ENCODE data around the gene DENND1C. TPM values are rescaled to one million over a fixed set of nuclear protein-coding genes. Genes with fewer than 3 reads are reported as not detected.
"Not testable (repeated sequence)": the region's sequence is repeated elsewhere in the genome, so short reads cannot be mapped to it uniquely, and the experiment has no call there.

Gene DENND1C
- total RNA-seq, 2 experiments from 2014 or later, result 126 to 130 TPM

GRCh38 chr19:6518145-6518911 is 36.7 kb upstream of the DENND1C start:
- H3K4me1 Mint-ChIP-seq, result peaks cover 36% of the 10 kb centered on the region

GRCh38 chr19:6516659-6517291 is 35.2 kb upstream of the DENND1C start:
- Mint-ChIP-seq H3K27ac (peak overlapping the region; percentile 98), H3K4me3 (peak overlapping the region; percentile 93), H3K4me1 (peaks cover 29% of the 10 kb centered on the region), H3K9me3 (no peaks in the 10 kb centered on the region), H3K27me3 (no peaks in the 10 kb centered on the region), H3K36me3 (no peaks in the 10 kb centered on the region)
- ATAC-seq (ENCODE audit: low read depth) (peak; percentile 83), DNase-seq (peak; percentile 97)
- POLR2A ChIA-PET, result interaction anchor here (0.6 to 2.8 kb wide), 13 partner anchors 14 to 347 kb away, joined by 3 to 23 read pairs (median 4); partner anchors contain the start of genes DENND1C, GPR108, KHSRP and SLC25A23

More at GRCh38 chr19:6518145-6518911, 36.7 kb upstream of the DENND1C start:
- Mint-ChIP-seq H3K4me3 (peak overlapping the region; percentile 80), H3K27me3 (no peaks in the 10 kb centered on the region), H3K27ac (peak overlapping the region; percentile 72), H3K9me3 (no peaks in the 10 kb centered on the region), H3K36me3 (no peaks in the 10 kb centered on the region)
- no peak for DNase-seq
- POLR2A ChIA-PET, result interaction anchor here (0.7 to 2.8 kb wide), 6 partner anchors 137 to 254 kb away, joined by 3 to 23 read pairs (median 4); partner anchors contain the start of genes GPR108, SH2D3A, TRIP10 and VAV1
- ATAC-seq (ENCODE audit: low read depth), result peak; percentile 6

GRCh38 chr19:6516018-6516658 is 34.6 kb upstream of the DENND1C start:
- Mint-ChIP-seq H3K36me3 (no peaks in the 10 kb centered on the region), H3K9me3 (no peaks in the 10 kb centered on the region), H3K4me3 (peak overlapping the region; percentile 93), H3K4me1 (peaks cover 32% of the 10 kb centered on the region), H3K27ac (peak overlapping the region; percentile 98), H3K27me3 (no peaks in the 10 kb centered on the region)
- ATAC-seq (ENCODE audit: low read depth), result peak; percentile 71
- peak; percentile 84 for DNase-seq
- POLR2A ChIA-PET, result interaction anchor here (0.5 to 2.8 kb wide), 13 partner anchors 15 to 348 kb away, joined by 3 to 23 read pairs (median 4); partner anchors contain the start of genes DENND1C, GPR108, KHSRP and SLC25A23

- no peak overlapping the region for H3K27ac Mint-ChIP-seq
- H3K27me3 Mint-ChIP-seq, result no peaks in the 10 kb centered on the region
- H3K9me3 Mint-ChIP-seq, result no peaks in the 10 kb centered on the region
- no peaks in the 10 kb centered on the region for H3K36me3 Mint-ChIP-seq
- ATAC-seq (ENCODE audit: low read depth) (no peak), DNase-seq (no peak)
- peaks cover 31% of the 10 kb centered on the region for H3K4me1 Mint-ChIP-seq
- POLR2A ChIA-PET, result interaction anchor here (0.6 to 0.7 kb wide), 2 partner anchors 141 to 283 kb away, joined by 3 read pairs; no protein-coding TSS in a partner anchor
- peak overlapping the region; percentile 45 for H3K4me3 Mint-ChIP-seq
Observed at GRCh38 chr19:6514926-6515544, 33.4 kb upstream of the DENND1C start.

- ATAC-seq (ENCODE audit: low read depth), result no peak
- DNase-seq, result no peak
- POLR2A ChIA-PET, result interaction anchor here (0.6 kb wide), 1 partner anchor 140 kb away, joined by 3 read pairs; no protein-coding TSS in a partner anchor
- H3K27ac Mint-ChIP-seq, result no peak overlapping the region
- H3K9me3 Mint-ChIP-seq, result no peaks in the 10 kb centered on the region
- H3K4me3 Mint-ChIP-seq, result no peak overlapping the region
- no peaks in the 10 kb centered on the region for H3K27me3 Mint-ChIP-seq
- H3K36me3 Mint-ChIP-seq, result no peaks in the 10 kb centered on the region
- peaks cover 27% of the 10 kb centered on the region for H3K4me1 Mint-ChIP-seq
Observed at GRCh38 chr19:6514089-6514488, 32.5 kb upstream of the DENND1C start.

GRCh38 chr19:6510618-6511017 is 29.0 kb upstream of the DENND1C start:
- peaks cover 3% of the 10 kb centered on the region for H3K4me1 Mint-ChIP-seq
- no peaks in the 10 kb centered on the region for H3K27me3 Mint-ChIP-seq
- H3K27ac Mint-ChIP-seq, result no peak overlapping the region
- POLR2A ChIA-PET, result no interaction called here
- no peak overlapping the region for H3K4me3 Mint-ChIP-seq
- no peaks in the 10 kb centered on the region for H3K9me3 Mint-ChIP-seq
- ATAC-seq (ENCODE audit: low read depth) (no peak), DNase-seq (no peak)
- H3K36me3 Mint-ChIP-seq, result no peaks in the 10 kb centered on the region

GRCh38 chr19:6509118-6509971 is 27.8 kb upstream of the DENND1C start:
- Mint-ChIP-seq H3K4me3 (no peak overlapping the region), H3K36me3 (no peaks in the 10 kb centered on the region), H3K9me3 (no peaks in the 10 kb centered on the region), H3K4me1 (peaks cover 9% of the 10 kb centered on the region), H3K27me3 (no peaks in the 10 kb centered on the region), H3K27ac (no peak overlapping the region)
- POLR2A ChIA-PET, result no interaction called here
- DNase-seq (no peak), ATAC-seq (ENCODE audit: low read depth) (no peak)

- not testable (repeated sequence) for DNase-seq; H3K36me3 Mint-ChIP-seq; H3K4me3 Mint-ChIP-seq; H3K27ac Mint-ChIP-seq; H3K9me3 Mint-ChIP-seq; H3K4me1 Mint-ChIP-seq; ATAC-seq (ENCODE audit: low read depth); H3K27me3 Mint-ChIP-seq
- POLR2A ChIA-PET, result interaction anchor here (1.4 kb wide), 1 partner anchor 27 kb away, joined by 3 read pairs; the partner anchor contains the start of gene DENND1C
Observed at GRCh38 chr19:6508028-6508771, 26.6 kb upstream of the DENND1C start.

GRCh38 chr19:6503407-6504201 is 22.0 kb upstream of the DENND1C start:
- no peak overlapping the region for H3K4me3 Mint-ChIP-seq
- H3K36me3 Mint-ChIP-seq, result no peaks in the 10 kb centered on the region
- POLR2A ChIA-PET, result interaction anchor here (0.6 to 3.9 kb wide), 8 partner anchors 22 to 198 kb away, joined by 3 to 23 read pairs (median 4); partner anchors contain the start of genes DENND1C, KHSRP and SLC25A23
- no peak for ATAC-seq (ENCODE audit: low read depth)
- no peak for DNase-seq
- H3K27me3 Mint-ChIP-seq, result peaks cover 14% of the 10 kb centered on the region
- peaks cover 21% of the 10 kb centered on the region for H3K4me1 Mint-ChIP-seq
- H3K9me3 Mint-ChIP-seq, result no peaks in the 10 kb centered on the region
- H3K27ac Mint-ChIP-seq, result peak overlapping the region; percentile 68

GRCh38 chr19:6501740-6502648 is 20.4 kb upstream of the DENND1C start, which contains the start of gene TUBB4A:
TUBB4A (minus strand) TSS chr19:6502309; CDS start chr19:6502212, 97 bp downstream.
- Mint-ChIP-seq H3K4me1 (peaks cover 26% of the 10 kb centered on the region), H3K4me3 (peak within 1 kb of the TSS; percentile 86), H3K27ac (peak within 1 kb of the TSS; percentile 74), H3K27me3 (peaks cover 14% of the 10 kb centered on the region), H3K36me3 (no peaks in the 10 kb centered on the region), H3K9me3 (no peaks in the 10 kb centered on the region)
- DNase-seq, result peak; percentile 78
- peak; percentile 61 for ATAC-seq (ENCODE audit: low read depth)
- POLR2A ChIA-PET, result interaction anchor here (1.0 to 3.9 kb wide), 3 partner anchors 21 to 77 kb away, joined by 3 to 23 read pairs (median 5); partner anchors contain the start of genes DENND1C, KHSRP and SLC25A23

Measured in activated naive CD8-positive, alpha-beta T cell treated with anti-CD3 and anti-CD28 coated beads, Interleukin-2, amount 10 ng/mL, durations not matched to agents 7 days and 5 days (primary cell).